ENCODE data around the gene XPO5.

DNA sequence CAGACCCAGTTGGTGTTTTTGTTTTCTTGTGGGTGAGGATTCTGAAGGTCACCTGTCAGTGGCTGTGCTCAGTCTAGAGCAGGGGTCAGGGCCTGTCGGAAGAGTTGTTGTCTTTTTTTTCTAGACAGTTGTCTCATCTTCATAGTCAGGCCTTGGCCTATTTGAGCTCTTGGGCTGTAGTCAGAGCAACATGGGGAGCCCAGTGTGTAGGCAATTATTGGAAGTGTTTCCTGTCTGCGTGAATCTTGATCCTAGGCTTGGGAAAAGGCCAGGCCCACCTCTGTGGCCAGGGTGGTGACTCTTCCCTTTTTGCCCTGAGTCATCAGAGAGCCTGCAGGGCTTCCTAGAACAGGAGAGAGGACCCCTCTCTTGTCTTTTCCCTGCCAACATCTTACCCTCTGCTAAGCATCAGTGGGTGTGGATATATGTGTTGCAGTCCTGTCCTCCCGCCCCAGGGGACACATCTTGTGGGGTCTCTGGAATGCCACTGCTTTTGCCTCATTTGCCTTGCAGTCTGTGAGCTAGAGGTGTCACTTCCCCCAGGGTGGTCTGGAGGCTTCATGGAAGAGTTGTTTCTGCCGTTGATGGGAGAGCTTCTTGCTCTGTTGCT is 87.1 kb downstream of the XPO5 start:
- TF ChIP-seq, protein P1, sequence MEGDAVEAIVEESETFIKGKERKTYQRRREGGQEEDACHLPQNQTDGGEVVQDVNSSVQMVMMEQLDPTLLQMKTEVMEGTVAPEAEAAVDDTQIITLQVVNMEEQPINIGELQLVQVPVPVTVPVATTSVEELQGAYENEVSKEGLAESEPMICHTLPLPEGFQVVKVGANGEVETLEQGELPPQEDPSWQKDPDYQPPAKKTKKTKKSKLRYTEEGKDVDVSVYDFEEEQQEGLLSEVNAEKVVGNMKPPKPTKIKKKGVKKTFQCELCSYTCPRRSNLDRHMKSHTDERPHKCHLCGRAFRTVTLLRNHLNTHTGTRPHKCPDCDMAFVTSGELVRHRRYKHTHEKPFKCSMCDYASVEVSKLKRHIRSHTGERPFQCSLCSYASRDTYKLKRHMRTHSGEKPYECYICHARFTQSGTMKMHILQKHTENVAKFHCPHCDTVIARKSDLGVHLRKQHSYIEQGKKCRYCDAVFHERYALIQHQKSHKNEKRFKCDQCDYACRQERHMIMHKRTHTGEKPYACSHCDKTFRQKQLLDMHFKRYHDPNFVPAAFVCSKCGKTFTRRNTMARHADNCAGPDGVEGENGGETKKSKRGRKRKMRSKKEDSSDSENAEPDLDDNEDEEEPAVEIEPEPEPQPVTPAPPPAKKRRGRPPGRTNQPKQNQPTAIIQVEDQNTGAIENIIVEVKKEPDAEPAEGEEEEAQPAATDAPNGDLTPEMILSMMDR (IDR thresholded peaks at IDR 0.05) = no peak
- TF ChIP-seq POLR2A (IDR thresholded peaks at IDR 0.05) = no peak

All from adrenal gland (tissue), 5 donors.